DOHH2 (cell line): Measurements from ENCODE around the gene RABGAP1L.

Experiments
- CTCF ChIP-seq: fragments of 200-600 bp; sonication (generic); IDR thresholded peaks from one replicate; pipeline ENCODE4 v1.5.1; 2014; ENCODE audit warnings: antibody characterized with exemption, mild to moderate bottlenecking, low read depth, low read length; ENCODE audit not compliant: poor library complexity, severe bottlenecking
- EZH2phosphoT487 ChIP-seq: fragments of 200-600 bp; sonication (generic); IDR thresholded peaks from 2 replicates; pipeline ENCODE4 v1.6.1; 2017; ENCODE audit warnings: borderline replicate concordance, mild to moderate bottlenecking, antibody characterized with exemption, low read length, moderate library complexity, mixed read lengths

- no peak for TF ChIP-seq CTCF
- TF ChIP-seq EZH2phosphoT487, result no peak
Measured at GRCh38 chr1:174686213-174686612, 526.9 kb downstream of the RABGAP1L start.
